Right atrium auricular region (tissue), 2 donors: ENCODE data around the gene PUS3. TPM values are rescaled to one million over a fixed set of nuclear protein-coding genes. Genes with fewer than 3 reads are reported as not detected.
A peak's percentile ranks its signal among the peaks of the same experiment; 100 is the strongest.

Experiments
- DNase-seq: peaks from one replicate; pipeline ENCODE4 v3.0.0-alpha.2; 2019; ENCODE audit warnings: low spot score
- H3K27ac ChIP-seq, 2 donors: fragments of 200-600 bp; sonication (generic); 1 replicate in 1 of 2; 2 replicates in 1 of 2; pipeline ENCODE4 v1.5.1; 2016 to 2019
- H3K27me3 ChIP-seq, 2 donors: fragments of 200-600 bp; sonication (generic); one replicate each; pipeline versions ENCODE4 v1.5.1 to v1.6.0; 2017 to 2019
- H3K36me3 ChIP-seq: fragments of 200-600 bp; sonication (generic); one replicate; pipeline ENCODE4 v1.5.1; 2016
- H3K4me1 ChIP-seq, 2 donors: fragments of 200-600 bp; sonication (generic); one replicate each; pipeline versions ENCODE4 v1.5.1 to v1.6.0; 2017 to 2019
- H3K4me3 ChIP-seq, 2 donors: fragments of 200-600 bp; sonication (generic); 1 replicate in 1 of 2; 2 replicates in 1 of 2; pipeline ENCODE4 v1.5.1; 2017 to 2019; ENCODE audit warnings: mild to moderate bottlenecking in 1 of 2, moderate library complexity in 1 of 2
- H3K9me3 ChIP-seq, 2 donors: fragments of 200-600 bp; sonication (generic); one replicate each; pipeline ENCODE4 v1.5.1; 2019
- CTCF ChIP-seq, 2 donors: fragments of 200-600 bp; sonication (generic); IDR thresholded peaks; one replicate each; pipeline ENCODE4 v1.5.1; 2019; ENCODE audit warnings: antibody characterized with exemption in 2 of 2
- total RNA-seq, 2 donors: library from RNA; depleted of rRNA; stranded (reverse); fragments of >200 nt; gene quantifications; one replicate each; pipeline ENCODE4 v1.1.0, GENCODE V29; 2016

PUS3 gene
- total RNA-seq, 2 donors from 2014 or later = 3.1 to 8.7 TPM

- Histone ChIP-seq H3K36me3 (no peaks in the 10 kb centered on the region), H3K4me3 (no peak overlapping the region), H3K27me3 (no peaks in the 10 kb centered on the region), H3K9me3 (no peaks in the 10 kb centered on the region), H3K27ac (no peak overlapping the region), H3K4me1 (no peaks in the 10 kb centered on the region)
- no peak for DNase-seq
- TF ChIP-seq CTCF (IDR thresholded peaks at IDR 0.05) = no peak
These were observed 22.3 kb upstream of the PUS3 start for GRCh38 chr11:125925247-125925740.

GRCh38 chr11:125924384-125925007, 21.5 kb upstream of the PUS3 start:
- Histone ChIP-seq H3K4me1 (no peaks in the 10 kb centered on the region), H3K9me3 (no peaks in the 10 kb centered on the region), H3K4me3 (no peak overlapping the region), H3K27ac (no peak overlapping the region), H3K27me3 (no peaks in the 10 kb centered on the region), H3K36me3 (no peaks in the 10 kb centered on the region)
- no peak for DNase-seq
- TF ChIP-seq CTCF (IDR thresholded peaks at IDR 0.05) = no peak

- H3K27me3 ChIP-seq = no peaks in the 10 kb centered on the region
- no peaks in the 10 kb centered on the region for H3K4me1 ChIP-seq
- TF ChIP-seq CTCF (IDR thresholded peaks at IDR 0.05) = no peak
- H3K27ac ChIP-seq = no peak overlapping the region
- DNase-seq = no peak
- H3K9me3 ChIP-seq = no peaks in the 10 kb centered on the region
- no peaks in the 10 kb centered on the region for H3K36me3 ChIP-seq
- no peak overlapping the region for H3K4me3 ChIP-seq
These were observed 20.6 kb upstream of the PUS3 start for GRCh38 chr11:125923633-125924032.

- DNase-seq = peak; percentile 66
- Histone ChIP-seq H3K27me3 (no peaks in the 10 kb centered on the region), H3K9me3 (no peaks in the 10 kb centered on the region), H3K36me3 (no peaks in the 10 kb centered on the region), H3K4me3 (no peak overlapping the region), H3K4me1 (no peaks in the 10 kb centered on the region), H3K27ac (no peak overlapping the region)
- peak; percentile 48 to 82 for TF ChIP-seq CTCF (IDR thresholded peaks at IDR 0.05)
These were observed 20.1 kb upstream of the PUS3 start for GRCh38 chr11:125923012-125923579.

- Histone ChIP-seq H3K36me3 (no peaks in the 10 kb centered on the region), H3K4me1 (no peaks in the 10 kb centered on the region), H3K9me3 (no peaks in the 10 kb centered on the region), H3K4me3 (no peak overlapping the region), H3K27ac (no peak overlapping the region), H3K27me3 (no peaks in the 10 kb centered on the region)
- no peak for TF ChIP-seq CTCF (IDR thresholded peaks at IDR 0.05)
- DNase-seq = no peak
These were observed 19.1 kb upstream of the PUS3 start for GRCh38 chr11:125922156-125922555.
